HG02870 (cell line): ENCODE results near the gene HLCS.

ENCODE experiments used
- ATAC-seq: cut with Tn5 transposase; IDR thresholded peaks from one replicate; pipeline ENCODE4 v1.9.1; 2021; ENCODE audit warnings: mild to moderate bottlenecking, moderate library complexity; ENCODE audit not compliant: unreplicated experiment

HLCS gene

DNA sequence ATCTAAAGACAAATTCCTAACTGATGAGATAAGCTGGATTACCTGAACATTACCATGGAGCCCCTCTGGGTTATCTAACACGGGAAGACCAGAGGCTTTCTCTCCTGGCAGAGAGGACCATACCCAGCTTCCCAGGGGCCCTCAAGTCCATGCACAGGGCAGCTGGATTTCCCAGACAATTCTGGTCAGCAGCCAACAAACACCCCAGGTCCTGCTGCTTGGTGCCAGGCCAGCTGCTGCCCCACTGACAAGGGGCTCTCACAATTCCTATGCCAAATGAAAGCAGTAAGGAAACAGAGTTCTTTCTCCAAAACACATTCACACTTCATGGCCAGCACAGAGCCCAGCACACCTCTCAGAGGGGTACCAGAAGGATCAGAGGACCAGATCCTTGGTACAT lies 114.2 kb downstream of the HLCS start:
- no peak for ATAC-seq

DNA sequence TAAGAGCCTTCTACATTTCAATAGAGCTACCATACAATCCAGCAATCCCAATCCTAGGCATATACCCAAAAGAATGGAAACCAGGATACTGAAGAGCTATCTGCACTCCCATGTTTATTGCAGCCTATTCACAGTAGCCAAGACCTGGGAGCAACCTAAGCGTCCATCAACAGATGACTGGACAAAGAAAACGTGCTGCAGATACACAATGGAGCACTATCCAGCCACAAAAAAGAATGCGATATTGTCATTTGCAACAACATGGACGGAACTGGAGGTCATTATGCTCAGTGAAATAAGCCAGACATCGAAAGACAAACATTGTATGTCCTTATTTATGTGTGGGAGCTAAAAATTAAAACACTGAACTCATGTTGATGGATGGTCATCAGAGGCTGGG lies 115.3 kb downstream of the HLCS start:
- ATAC-seq, result no peak

DNA sequence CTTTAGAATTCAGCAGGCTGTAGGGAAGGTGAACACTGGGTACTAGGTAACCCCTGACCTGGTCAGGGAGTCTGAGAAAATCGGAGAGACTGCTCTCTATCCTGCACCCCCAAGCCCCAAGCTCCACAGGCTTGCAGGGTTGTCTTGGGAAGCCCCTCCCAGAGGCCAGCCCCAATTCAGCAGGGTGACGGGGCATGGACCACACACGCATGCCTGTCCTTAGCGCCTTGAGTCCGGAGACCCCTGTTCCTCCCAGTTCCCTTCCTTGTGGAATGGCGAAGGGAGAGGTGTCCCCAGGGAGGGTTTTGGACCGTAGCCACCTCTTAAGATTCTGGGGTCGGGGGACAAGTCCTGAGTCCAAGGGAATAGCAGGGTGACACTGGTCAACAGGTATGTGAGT lies 116.1 kb downstream of the HLCS start:
- no peak for ATAC-seq

DNA sequence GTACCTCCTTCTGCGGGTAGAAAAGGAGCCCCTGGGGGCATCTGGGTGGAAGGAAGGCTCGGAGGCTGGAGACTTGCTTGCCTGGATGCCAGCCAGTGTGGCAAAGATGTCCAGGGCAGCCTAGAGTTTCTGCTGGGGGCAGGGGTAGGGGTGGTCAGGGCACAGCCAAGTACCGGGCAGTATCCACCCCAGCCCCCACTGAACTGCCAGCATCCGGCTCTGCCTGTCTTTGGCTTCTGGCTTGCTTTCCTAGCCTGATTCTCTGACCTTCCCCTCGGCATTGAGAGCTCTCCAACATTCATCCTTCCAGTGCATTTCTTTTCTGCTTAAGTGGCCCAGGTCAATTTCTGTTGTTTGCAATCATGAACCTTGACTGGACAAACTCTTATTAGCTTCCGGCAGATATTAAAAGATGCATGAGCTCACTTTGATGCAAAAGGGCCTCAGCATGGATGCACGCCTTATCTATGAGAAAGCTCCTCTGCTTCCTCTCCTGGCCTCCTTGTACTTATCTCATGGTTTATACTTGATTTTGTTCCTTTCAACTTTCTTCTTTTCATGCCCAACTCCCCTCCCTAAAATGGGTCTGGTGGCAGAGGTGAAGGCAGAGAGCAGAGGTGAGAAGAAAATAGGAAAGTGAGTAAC lies 116.9 kb downstream of the HLCS start:
- no peak for ATAC-seq

DNA sequence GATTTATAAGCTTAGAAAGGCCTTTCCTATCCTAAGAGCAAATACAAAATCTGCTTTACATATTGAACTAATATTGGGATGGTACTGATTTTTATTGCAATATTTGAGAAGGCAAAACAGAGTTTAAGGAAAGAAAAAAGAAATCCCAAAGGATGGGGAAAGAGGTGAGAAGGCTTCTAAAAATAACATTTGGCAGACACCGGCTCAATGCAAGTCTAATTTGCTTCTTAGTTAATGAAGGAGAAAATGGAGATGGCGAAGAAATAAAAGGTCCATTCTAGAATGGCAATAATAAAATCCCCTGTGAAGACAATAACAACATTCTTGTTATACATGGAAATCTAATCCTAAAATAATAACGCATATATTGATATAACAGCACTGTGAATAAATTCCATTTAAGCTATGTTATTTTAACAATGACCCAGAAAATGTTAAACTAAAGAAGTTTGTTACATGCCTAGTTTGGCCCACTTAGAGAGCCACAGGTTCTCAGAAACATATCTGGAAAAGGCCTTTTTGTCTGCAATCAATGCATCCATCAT lies 117.7 kb downstream of the HLCS start:
- no peak for ATAC-seq

DNA sequence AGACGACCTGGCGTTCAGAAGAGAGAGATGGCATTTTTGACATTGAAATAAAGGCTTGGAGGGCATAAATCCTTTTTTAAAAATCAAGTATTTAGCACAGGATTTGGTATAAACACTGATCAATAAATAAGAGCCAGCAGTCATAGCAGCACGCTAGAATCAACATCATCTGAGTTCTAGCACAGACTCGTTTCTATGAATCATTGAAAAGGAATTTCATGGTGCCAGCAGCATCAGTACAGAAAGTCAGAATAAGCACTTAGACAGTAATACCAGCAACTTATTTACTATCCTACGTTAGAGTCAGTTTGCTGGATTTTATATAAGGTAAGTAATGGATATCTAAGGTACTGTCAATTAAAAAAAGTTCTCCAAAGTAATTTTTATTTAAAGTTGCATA lies 119.3 kb downstream of the HLCS start:
- ATAC-seq, result no peak

DNA sequence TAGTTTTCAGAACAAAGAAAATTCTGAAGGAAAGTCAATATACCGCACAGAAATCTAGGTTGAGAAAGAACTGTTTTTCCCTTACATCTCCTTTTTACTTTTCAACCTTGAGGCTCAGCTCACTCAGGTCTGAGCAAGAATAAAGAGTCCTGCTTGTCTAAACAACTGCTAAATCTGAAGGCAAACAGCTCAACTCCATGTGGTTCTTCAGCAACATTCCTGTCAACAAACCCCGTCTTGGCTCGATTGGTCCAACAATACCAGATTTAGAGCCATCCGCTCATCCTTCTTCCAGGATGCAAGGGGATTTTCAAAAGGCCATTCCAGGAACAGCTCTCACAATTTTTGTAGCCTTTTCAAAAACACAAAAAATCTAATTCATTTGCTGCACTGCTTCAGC lies 119.8 kb downstream of the HLCS start:
- no peak for ATAC-seq

DNA sequence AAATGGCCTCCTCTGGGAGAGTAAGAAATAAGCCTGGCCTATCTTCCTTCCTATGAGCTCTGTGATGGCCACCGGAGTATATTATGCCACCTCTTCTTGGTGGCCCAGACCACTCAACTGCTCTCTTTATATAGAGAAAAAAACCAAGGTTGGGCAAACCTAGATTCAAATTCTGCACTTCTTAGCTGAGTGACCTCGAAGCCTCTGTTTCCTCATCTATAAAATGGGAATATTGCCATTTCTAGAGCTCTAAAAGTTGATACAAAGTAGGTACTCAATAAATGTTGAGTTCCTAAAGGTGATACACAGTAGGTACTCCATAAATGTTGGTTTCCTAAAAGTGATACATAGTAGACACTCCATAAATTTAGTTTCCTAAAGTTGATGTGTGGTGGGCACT lies 120.7 kb downstream of the HLCS start:
- no peak for ATAC-seq

DNA sequence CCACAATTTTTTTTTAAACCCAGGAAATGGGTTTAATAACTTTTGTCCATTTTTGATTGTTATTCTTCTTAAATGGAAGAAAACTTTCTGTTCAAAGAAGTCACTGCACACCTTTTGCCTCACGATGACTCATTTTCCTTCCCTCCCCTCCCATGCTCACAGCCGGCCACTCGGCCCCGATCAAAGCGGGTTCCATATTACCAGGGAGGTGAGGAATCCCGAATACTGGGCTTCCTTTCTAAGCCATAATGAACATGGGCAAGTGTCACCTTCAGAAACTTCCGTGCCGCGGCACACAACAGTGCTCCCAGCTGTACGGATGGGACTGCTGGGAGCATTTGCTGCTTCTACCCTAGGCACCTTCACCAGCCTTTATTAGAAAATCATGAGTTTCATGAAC lies 121.4 kb downstream of the HLCS start:
- ATAC-seq, result no peak

DNA sequence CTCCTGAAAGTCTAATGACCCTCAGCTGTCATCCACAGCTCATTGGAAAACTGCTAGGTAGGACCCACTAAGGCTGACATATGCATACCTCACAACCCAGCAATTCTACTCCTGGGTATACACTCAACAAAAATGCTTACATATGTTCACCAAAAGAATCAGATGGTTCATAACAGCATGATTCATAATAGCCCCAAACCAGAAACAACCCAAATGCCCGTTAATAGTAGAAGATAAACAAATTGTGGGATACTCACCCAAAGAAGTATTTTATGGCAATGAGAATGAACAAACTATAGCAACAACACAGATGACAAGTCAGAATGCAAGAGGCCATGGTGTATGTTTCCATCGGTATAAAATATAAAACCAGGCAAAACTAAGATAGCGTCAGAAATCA lies 124.6 kb downstream of the HLCS start:
- ATAC-seq, result no peak

DNA sequence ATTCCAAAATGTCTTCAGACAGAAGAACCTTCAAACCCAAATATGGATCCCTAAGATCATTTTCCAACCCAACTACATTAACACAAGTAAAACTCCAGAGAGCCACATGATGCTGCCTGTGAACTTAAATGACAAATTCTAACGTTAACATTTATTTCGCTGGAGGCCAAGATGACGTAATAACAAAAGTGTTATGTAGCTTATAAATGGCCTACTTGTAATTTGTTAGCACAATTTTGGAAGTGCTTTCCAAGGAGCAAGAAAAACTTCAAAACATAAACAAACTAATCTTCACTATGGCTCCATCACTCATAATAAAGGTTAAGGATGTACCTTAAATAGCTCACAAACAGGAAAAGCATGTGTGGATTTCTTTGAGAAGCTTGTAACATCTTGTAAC lies 126.7 kb downstream of the HLCS start:
- no peak for ATAC-seq

DNA sequence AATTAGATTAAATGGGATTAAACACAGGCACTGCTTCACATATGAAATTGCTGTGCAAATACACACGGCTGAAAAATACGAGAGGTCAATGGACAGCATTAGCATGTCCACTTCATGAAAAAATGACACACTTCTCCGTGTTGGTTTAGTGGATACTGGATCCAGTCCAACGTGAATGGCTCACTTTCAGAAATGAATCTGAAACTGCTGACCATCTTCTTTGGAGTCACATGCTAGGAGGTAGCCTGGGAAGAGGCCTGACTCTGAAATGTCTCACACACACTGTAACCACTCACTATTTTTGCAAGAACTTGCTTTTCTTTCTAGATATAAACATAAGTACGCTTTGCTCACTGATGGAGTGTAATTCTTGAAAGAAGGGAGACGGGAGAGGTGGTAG lies 127.3 kb downstream of the HLCS start:
- no peak for ATAC-seq

DNA sequence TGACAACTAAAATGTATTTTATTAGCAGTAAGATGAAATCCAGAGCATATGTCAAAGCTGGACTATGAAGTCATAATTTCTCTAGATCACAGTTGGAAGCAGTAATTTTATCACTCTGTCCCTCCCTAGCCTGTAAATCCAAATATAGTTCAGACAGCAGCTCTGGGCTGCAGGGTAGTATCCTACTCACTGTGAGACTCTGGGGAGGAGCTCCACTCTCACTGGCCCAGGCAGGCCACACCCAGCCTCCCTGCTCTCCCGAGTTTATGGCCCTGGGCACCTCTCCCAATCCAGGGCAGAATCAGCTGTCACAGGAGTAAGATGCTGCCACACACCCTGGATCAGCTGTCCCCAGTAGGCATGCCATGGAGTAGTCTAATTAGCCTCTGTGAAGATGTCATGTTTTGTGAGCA lies 131.1 kb downstream of the HLCS start:
- ATAC-seq, result no peak

DNA sequence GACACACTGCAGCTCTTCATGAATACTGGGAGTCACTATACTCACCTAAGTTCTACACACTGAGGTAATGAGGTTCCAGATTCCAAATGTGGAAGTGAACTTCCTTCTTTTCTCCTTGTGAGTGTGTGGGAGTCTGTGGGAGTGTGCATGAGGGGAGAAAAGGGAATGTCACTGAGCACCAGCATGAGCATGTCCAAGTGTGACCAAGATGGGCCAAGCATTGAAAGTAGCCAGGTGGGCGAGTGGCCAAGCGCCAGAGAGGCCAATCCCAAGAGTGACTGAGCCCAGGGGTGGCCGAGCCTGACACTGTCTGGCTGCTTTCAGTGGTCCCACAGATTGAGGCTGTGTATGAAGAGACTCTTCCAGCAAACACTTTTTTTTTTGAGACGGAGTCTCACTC lies 132.3 kb downstream of the HLCS start:
- no peak for ATAC-seq

DNA sequence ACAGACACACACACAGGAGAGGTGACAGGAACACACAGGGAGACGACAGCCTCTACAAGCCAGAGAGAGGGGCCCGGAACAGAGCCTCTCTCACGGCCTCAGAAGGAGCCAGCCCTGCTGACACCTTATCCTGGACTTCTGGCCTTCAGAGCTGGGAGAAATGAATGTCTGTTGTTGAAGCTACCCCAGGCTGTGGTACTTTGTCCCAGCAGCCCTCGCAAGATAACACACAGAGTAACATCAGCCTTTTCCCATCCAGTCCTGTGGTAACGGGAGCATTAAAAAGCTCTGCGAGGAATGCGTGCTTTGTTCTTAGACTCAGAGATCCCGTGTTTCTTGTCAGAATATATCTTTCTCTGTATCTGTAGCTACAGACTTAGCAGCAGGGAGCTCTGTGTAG lies 136.4 kb downstream of the HLCS start:
- ATAC-seq, result no peak

DNA sequence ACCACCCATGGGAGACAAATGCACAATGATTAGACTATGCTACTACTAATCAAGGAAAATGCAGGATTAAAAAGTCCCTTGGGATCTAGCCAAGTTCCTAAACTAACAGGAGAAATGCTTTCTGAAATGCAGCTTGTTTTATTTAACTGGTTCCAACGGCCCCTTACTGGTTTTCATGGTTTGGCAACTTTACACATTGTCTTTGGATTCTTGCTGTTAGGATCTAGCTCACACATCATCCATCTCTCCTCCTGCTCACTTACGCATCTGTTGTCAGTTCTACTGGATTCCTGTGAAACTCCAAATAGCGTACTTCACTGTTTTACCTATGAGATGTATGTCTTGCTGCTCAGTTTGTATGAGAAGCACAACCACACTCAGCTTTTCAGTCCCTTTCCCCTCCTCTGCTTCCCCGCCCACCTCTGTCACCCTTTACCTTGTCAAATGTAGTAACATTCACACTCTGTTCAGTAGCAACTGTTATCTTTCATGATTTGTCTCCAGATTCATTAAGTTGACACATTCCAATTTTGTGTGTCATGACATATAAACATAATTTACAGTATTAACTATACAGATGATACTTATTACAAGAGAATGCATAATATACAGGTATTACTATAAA lies 137.5 kb downstream of the HLCS start:
- ATAC-seq, result no peak

DNA sequence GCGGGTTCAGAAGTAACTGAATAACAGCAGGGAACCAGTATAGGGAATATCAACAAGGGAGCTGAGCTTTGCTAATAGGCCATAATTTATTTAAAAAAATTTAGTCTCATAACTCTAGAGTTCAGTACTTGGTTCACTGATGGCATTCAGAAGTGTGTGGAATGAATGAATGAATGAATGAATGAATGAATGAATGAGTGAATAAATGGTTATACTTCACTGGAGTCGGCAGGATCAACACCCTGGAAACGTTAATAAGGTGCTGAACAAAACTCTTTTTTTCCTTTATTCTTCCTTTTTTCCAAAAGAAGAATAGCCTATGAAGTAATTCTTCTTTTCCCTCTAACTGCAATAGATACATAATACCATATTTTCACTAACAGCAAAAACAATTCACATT lies 138.3 kb downstream of the HLCS start:
- no peak for ATAC-seq

DNA sequence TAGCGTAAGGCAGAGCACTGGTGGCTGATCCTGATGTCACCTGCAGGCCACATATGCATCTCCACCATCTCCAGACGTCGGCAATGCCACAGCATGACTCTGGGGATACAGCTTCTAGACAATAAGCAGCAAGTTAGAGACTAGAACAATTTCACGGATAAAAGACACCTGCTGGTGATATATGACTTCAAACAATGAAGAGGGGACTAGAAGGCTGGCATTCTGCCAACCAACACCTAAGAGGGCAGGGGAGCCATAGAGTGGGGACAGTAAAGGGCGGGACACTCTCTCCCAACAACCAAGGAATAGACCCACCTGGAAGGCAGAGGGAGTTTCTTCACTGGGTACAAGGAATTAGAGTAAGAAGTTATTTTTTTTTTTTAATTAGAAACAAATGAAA lies 140.8 kb downstream of the HLCS start:
- ATAC-seq, result no peak

DNA sequence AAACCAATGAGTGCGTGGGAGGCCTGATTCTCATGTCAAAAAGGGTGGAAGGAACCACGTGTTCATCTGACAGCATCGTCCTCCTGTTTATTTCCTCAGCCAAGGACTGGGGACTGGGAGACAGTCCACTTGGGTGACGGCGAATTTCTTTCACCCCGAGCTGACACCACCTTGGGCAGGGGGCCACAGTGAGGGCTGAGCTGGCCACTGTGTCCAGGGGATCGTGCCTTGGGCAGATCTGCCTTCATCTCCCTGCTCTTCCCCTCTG lies 145.5 kb downstream of the HLCS start:
- no peak for ATAC-seq

DNA sequence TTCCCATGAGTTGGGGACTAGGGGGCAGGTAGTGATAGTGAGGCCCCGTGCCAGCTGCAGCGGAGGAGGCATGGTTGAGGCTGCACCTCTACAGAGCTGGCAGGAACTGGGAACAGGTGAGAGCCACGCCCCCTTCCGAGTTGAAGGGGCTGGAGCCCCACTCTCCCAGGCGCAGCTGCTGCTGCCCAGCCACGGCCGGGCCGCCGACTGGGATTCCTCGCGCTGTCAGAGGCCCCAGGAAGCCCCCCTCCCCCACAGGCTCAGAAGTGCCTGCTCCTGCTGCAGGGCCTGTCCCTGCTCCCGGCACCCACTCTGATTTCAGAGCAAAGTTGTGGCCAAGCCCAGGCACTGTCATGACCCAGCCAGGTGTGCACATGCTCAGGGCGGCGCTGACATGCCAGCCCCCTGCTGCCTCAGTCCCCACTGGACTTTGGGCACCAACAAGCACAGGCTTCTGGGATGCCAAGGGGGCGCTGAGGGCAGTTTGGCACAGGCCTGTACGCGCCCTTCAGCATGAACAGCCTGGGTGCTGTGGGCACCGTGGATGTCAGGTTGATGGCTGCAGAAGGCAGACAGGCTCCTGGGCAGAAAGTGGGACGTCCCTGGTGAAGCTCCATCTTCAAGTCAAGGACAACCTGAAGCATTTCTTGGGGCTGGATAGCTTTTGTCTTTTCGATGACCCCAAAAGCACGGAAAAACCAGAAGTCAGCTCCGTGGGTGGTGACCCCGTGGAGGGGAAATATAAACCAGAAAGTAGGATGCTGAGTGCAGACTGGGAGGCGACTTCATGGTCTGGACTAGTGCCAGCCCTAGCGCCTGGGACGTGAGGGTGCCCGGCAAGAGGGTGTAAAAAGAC lies 146.1 kb downstream of the HLCS start:
- ATAC-seq, result no peak

DNA sequence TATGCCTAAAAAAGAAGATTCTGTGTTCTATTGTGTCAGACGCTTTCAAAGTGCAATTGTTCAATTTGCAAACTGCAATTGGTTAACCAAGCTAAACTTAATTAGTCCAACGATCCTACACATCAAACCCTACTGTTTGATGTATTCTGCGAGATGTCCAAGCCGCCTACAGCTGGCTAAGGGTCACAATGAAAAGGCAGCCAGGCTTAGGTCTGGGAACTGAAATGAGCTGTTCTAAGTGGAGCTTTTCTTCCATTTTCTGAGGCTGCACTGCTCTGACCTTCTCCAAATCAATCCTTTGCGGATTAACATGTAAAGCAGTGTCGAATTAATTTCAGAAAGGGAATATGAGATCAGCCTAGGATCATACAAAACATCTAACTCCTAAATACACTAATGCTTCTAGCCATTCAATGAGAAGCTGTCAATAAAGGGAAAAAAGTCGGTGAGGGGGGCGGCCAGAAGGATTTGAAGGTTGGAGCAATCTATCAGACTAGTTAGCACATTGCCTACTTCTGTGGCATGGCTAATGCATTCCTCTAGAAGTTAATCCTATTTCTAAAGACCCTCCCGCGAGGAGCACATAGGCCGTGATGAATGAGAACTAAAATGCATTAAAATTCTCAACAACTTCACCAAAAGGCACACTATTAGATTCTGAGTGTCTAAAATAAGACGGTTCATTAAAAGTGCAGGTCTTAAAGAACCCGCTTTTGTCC lies 148.6 kb downstream of the HLCS start:
- no peak for ATAC-seq
